Left lung (tissue), 10 donors: ENCODE data around the gene PLD4. TPM values are rescaled to one million over a fixed set of nuclear protein-coding genes. Genes with fewer than 3 reads are reported as not detected.
A peak's percentile ranks its signal among the peaks of the same experiment; 100 is the strongest.

Experiments used
- ATAC-seq: fragments of 200-7000 bp; cut with Tn5 transposase; one replicate; pipeline ENCODE4 v1.9.1; 2020; ENCODE audit warnings: moderate library complexity
- DNase-seq, 4 donors: peaks; one replicate each; pipeline ENCODE4 v3.0.0-alpha.2; 2013 to 2020
- H3K27ac ChIP-seq, 2 donors: fragments of 200-600 bp; sonication (generic) in 1 of 2; one replicate each; pipeline versions ENCODE4 v1.5.0 to v1.8.0; 2020 to 2021
- H3K27me3 ChIP-seq, 2 donors: fragments of 200-600 bp; sonication (generic) in 1 of 2; one replicate each; pipeline versions ENCODE4 v1.5.0 to v1.8.0; 2020 to 2021
- H3K36me3 ChIP-seq, 2 donors: fragments of 200-600 bp; sonication (generic) in 1 of 2; one replicate each; pipeline versions ENCODE4 v1.5.0 to v1.8.0; 2020 to 2021
- H3K4me1 ChIP-seq, 2 donors: fragments of 200-600 bp; one replicate each; pipeline ENCODE4 v1.8.0; 2021
- H3K4me3 ChIP-seq, 2 donors: fragments of 200-600 bp; sonication (generic) in 1 of 2; one replicate each; pipeline versions ENCODE4 v1.5.0 to v1.8.0; 2020 to 2021; ENCODE audit warnings: mild to moderate bottlenecking in 1 of 2
- H3K9me3 ChIP-seq, 2 donors: fragments of 200-600 bp; sonication (generic) in 1 of 2; one replicate each; pipeline versions ENCODE4 v1.5.0 to v1.8.0; 2020 to 2021
- intact Hi-C, 2 donors: fragments of 100-400 bp; cut with DNase I; formaldehyde crosslinking; loops; one replicate each; pipeline versions ENCODE4 v1.11.2 to v1.14.2; 2022
- polyA plus RNA-seq, 6 donors: library from polyadenylated mRNA; unstranded; fragments of 120-200 nt; gene quantifications; one replicate each; pipeline ENCODE4 v1.2.1, GENCODE V29; 2013; ENCODE audit not compliant: insufficient read length in 6 of 6
- total RNA-seq, 2 donors: library from RNA; stranded (reverse); fragmentation: NEBNext Ultra II Directional; extraction: Animal tissue kit (Norgen Biotek cat#: 25700); gene quantifications; one replicate each; pipeline ENCODE4 v1.2.1, GENCODE V29; 2021
- TF ChIP-seq, protein P1 (sequence below), 2 donors: fragments of 200-600 bp; sonication (generic) in 1 of 2; IDR thresholded peaks; one replicate each; pipeline versions ENCODE4 v1.5.0 to v1.8.0; 2021; ENCODE audit warnings: antibody characterized with exemption in 2 of 2
- donor health status: DM: no; HTN: yes; CAD: no.
- donor health status: DM: no; HTN: no; CAD: no.

Gene PLD4
- total and polyA plus RNA-seq, 8 donors: 0.76 to 8.0 (median 4.7) TPM

DNA sequence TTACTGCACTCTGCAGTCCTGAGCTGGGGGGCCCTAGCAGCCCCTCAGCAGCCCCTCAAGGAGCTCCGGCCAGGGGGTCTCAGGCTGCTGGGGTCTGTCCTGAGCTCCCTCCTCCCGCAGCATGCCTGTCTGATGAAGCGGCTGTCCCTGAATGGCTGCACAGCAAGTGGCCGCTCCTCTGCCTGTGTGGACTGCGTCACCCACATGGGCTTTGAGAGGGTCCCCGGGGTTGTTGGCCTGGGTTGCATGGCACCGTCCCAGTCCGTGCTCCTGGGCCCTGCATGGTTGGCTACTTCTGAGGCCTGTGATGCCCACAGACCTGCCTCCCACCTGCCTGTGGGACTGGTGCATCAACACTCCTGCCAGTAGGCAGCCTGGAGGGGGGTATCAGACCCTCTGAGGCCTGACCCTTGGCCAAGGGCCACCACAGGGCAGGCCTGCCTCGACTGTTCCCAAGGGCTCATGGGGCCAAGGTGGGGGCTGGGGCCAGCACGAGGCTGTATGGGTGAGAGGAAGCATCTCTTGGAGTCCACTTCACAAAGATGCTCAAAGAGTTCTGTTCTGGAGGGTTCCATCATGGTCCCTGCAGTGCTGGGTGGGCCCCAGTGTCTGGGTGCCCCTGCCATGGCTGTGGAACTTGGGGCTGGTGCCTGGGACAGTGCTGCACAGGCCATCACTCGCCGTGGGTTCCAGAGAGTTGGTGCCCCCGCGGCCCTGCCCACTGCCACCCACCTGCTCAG, 47.4 kb upstream of the PLD4 start:
- Histone ChIP-seq H3K4me1 (peaks cover 0 to 7% of the 10 kb centered on the region in 2 donors), H3K27me3 (no peaks in the 10 kb centered on the region), H3K36me3 (peaks cover 0 to 28% of the 10 kb centered on the region in 2 donors), H3K9me3 (no peaks in the 10 kb centered on the region), H3K4me3 (no peak overlapping the region), H3K27ac (no peak overlapping the region)
- ATAC-seq (no peak), DNase-seq (peak in 1 of 4 donors; percentile 56)
- TF ChIP-seq, protein P1, sequence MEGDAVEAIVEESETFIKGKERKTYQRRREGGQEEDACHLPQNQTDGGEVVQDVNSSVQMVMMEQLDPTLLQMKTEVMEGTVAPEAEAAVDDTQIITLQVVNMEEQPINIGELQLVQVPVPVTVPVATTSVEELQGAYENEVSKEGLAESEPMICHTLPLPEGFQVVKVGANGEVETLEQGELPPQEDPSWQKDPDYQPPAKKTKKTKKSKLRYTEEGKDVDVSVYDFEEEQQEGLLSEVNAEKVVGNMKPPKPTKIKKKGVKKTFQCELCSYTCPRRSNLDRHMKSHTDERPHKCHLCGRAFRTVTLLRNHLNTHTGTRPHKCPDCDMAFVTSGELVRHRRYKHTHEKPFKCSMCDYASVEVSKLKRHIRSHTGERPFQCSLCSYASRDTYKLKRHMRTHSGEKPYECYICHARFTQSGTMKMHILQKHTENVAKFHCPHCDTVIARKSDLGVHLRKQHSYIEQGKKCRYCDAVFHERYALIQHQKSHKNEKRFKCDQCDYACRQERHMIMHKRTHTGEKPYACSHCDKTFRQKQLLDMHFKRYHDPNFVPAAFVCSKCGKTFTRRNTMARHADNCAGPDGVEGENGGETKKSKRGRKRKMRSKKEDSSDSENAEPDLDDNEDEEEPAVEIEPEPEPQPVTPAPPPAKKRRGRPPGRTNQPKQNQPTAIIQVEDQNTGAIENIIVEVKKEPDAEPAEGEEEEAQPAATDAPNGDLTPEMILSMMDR (IDR thresholded peaks at IDR 0.05): no peak
- intact Hi-C loops: no loop called here

DNA sequence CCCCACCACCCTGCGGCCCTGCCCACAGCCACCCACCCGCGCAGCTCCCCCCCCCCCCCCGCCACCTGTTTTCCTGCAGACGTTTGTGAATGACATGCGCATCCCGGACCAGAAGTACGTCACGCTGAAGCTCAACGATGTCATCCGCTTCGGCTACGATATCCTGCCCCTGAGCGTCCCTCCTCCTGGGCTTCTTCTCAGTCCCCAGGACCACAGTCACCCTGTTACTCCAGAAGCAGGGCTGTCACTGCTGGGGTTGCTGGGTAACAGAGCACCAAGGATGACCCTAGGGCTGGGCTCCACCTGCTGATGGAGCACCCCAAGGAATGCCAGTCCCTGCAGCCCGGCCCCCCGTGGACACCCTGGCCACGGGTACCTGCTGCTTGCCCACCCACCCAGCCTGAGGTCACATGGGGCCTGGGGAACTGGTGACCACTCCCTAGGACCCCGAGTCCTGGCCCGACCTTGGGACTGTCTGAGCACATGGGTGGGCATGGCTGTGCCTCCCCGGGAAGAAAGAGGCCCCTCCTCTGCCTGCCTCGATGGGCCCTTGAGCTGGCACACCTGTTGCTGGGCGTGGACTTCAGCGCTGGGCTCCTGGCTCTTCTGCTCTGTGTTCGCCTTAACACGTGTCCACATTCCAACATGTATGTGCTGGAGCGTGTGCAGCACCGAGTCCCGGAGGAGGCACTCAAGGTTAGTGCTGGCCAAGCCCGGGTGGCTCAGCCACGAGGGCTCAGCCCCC, 46.7 kb upstream of the PLD4 start:
- H3K4me1 ChIP-seq: peaks cover 0 to 3% of the 10 kb centered on the region in 2 donors
- H3K4me3 ChIP-seq: no peak overlapping the region
- intact Hi-C loops: no loop called here
- TF ChIP-seq, protein P1 (IDR thresholded peaks at IDR 0.05): no peak
- peaks cover 0 to 33% of the 10 kb centered on the region in 2 donors for H3K36me3 ChIP-seq
- DNase-seq (peak in 1 of 4 donors; percentile 70), ATAC-seq (no peak)
- H3K27me3 ChIP-seq: no peaks in the 10 kb centered on the region
- no peak overlapping the region for H3K27ac ChIP-seq
- H3K9me3 ChIP-seq: no peaks in the 10 kb centered on the region

DNA sequence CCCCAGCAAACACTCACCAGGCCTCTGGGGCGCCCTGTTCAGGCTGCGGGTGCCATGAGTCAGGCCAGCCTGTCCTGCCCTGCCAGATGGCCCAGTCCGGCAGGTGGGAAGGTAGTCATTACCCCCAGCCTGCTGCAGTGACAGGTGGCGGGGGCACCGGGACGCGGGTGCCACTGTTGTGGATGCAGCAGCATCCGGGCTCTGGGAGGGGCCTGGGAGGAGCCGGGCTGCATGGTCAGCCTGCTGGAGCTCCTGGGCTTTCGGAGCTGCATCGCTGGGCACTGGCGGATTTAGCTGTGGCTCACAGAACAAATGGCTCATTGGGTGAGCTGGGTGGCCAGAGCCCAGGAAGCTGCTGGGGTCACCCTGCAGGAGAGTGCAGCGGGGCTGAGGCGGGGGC, 46.1 kb upstream of the PLD4 start:
- intact Hi-C loops: no loop called here
- DNase-seq: peak in 1 of 4 donors; percentile 74
- ATAC-seq: no peak
- Histone ChIP-seq H3K9me3 (no peaks in the 10 kb centered on the region), H3K27me3 (no peaks in the 10 kb centered on the region), H3K4me1 (no peaks in the 10 kb centered on the region), H3K4me3 (no peak overlapping the region), H3K36me3 (peaks cover 0 to 39% of the 10 kb centered on the region in 2 donors), H3K27ac (no peak overlapping the region)
- TF ChIP-seq, protein P1 (IDR thresholded peaks at IDR 0.05): no peak

DNA sequence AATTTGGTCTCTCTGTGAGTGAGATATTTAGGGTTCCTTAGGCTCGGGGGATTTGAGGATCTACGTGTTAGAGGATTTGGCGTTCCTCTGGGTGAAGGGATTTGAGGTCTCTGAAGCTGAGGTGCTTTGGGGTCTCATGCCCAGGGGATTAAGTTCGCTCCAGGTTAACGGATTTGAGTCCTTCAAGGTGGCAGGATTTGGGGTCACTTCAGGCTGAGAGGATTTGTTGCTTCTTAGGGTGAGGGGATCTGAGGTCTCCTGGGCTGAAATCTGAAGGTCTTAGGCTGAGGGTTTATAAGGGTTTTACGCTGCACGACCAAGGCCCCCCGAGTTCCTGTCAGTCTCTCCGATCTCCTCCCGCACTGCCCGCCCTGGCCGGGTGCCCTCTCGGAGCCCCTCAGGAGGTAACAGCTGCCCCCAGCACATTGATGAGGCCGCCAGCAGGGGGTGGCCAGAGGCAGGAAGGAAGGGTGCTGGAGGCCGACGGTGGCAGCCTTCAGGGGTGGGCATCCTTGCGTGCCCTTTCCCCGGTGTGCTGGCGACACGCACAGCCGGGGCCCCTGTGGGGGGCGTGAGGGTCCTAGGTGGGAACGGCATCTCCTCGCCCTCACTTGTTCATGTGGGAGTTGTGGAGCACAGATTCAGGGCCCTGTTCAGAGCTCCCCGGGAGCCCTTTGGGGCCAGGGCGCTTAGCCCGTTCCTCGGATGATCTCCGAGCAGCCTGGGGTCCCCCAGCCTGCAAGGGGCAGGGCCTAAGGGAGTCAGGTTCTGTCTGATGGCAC, 45.3 kb upstream of the PLD4 start:
- Histone ChIP-seq H3K36me3 (peaks cover 0 to 45% of the 10 kb centered on the region in 2 donors), H3K9me3 (no peaks in the 10 kb centered on the region)
- DNase-seq: peak in 1 of 4 donors; percentile 78

More for the DNA sequence above, 45.3 kb upstream of the PLD4 start:
- Histone ChIP-seq H3K27ac (no peak overlapping the region), H3K4me3 (no peak overlapping the region), H3K4me1 (no peaks in the 10 kb centered on the region), H3K27me3 (no peaks in the 10 kb centered on the region)
- ATAC-seq: no peak
- intact Hi-C loops: no loop called here
- TF ChIP-seq, protein P1 (IDR thresholded peaks at IDR 0.05): no peak
